Endometrial microvascular endothelial cells (primary cell): ENCODE measurements around the gene CLEC2L. TPM values are rescaled to one million over a fixed set of nuclear protein-coding genes. Genes with fewer than 3 reads are reported as not detected.
"Not testable (repeated sequence)": the region's sequence is repeated elsewhere in the genome, so short reads cannot be mapped to it uniquely, and the experiment has no call there.

ENCODE experiments used
- in situ Hi-C: cut with HindIII; loops from 2 replicates; pipeline ENCODE4 v1.10.0; 2017; ENCODE audit warnings: low sequenced_read_pairs, low pct_unique_long_range_greater_than_20kb; ENCODE audit errors: inconsistent ontology term
- total RNA-seq: library from RNA; depleted of rRNA; stranded (reverse); fragments of >200 nt; gene quantifications from one replicate; pipeline ENCODE4 v1.2.3, GENCODE V29; 2015; ENCODE audit errors: inconsistent ontology term

Gene CLEC2L
- total RNA-seq, 1 donor from 2014 or later, result not detected

DNA sequence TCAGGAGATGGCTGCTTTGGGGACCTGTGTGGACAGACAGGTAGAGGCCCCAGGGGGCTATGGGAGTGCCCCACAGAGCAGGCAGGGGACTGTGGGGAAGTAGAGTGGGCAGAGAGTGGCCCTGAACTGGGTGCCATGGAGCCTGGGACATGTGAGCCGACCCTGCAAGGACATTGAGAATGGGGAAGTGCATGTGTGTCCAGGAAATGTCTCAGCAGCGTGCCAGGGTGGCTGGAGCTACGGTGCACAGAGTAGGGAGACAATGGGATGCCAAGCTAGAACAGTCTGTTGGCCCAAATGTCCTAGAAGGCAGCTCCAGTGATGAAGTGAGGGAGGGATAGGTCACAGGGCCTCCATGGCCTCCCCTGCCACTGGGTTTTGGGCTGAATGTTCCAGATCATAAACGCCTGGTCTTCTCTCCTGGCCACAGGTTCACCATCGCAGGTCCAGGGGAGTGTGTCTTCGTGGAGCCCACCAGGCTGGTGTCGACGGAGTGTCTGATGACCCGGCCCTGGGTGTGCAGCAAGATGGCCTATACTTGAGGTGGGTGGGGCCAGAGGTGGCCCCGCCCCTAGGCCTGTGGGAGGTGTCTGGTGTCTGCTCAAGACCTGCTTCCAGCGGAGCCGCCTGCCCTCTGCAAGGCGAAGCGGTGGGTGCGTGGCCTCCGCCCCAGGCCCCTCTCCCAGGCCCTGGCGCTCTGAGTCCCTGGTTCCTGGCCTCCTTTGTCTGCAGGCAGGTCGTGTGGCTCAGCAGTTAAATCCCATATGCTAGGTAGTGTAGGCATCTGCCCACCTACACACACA is 20.5 kb downstream of the CLEC2L start:
- in situ Hi-C loops, result no loop called here

DNA sequence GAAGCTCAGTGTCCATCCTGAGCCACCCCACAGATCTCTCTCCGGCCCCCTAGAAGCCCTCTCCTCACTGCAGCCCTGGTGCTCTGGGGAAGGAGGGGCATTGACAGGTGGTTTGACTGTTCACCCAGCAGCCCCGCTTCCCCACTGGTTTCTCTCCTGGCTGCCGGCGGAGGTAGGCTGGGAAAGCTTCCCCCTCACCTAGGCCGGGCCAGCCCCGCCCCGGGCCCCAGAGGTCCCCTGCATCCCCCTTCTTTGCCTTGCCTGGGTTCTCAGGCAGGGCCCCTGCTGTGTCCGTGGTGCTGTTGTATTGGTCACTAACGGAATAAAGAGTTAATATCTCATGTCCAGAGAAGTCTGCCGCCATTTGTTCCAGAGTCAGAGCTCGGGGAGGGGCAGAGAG is 21.2 kb downstream of the CLEC2L start:
- in situ Hi-C loops, result no loop called here

DNA sequence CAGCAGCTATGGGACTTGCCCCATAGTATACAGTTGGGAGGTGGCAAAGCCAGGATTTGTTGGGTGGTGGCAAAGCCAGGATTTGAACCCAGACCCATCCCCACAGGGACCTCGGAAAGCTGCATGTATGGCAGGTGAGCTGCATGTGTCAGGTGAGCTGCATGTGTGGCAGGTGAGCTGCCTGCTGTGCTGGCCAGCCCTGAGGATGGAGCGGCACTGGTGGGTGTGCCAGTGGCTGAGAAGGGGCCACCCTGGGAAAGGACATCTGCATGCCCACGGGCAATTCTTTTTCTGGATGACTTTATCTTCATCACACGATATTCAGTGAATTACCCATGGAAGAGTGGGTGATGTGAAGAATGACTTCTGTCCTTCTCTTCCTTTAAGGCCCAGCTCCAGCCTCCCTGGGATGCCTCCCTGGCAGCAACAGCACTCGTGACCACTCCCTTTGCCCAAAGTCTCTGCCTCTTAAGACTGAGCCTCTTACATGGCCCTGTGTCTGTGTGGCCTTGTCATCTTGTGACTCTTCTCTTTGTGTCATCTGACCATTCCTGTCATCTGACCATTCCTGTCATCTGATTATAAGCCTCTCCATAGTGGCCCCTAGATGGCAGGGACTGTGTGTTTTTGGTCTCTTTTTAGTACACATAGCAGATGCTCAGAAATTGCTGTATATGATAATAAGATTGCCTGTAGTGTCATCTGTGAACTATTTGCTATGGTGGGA is 25.0 kb downstream of the CLEC2L start:
- in situ Hi-C loops, result no loop called here

DNA sequence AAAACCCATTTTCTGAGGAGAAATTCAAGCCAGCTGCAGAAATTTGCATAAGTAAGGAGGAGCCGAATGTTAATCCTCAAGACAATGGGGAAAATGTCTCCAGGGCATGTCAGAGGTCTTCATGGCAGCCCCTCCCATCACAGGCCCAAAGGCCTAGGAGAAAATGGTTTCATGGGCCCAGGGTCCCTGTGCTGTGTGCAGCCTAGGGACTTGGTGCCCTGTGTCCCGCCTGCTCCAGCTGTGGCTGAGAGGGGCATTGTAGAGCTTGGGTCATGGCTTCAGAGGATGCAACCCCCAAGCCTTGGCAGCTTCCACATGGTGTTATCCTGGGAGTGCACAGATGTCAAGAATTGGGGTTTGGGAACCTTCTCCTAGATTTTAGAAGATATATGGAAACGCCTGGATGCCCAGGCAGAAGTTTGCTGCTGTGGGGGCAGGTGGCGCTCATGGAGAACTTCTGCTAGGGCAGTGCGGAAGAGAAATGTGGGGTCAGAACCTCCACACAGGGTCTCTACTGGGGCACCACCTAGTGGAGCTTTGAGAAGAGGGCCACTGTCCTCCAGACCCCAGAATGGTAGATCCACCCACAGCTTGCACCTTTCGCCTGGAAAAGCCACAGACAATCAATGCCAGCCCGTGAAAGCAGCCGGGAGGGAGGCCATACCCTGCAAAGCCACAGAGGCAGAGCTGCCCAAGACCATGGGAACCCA is 30.7 kb downstream of the CLEC2L start:
- in situ Hi-C loops, result not testable (repeated sequence)

DNA sequence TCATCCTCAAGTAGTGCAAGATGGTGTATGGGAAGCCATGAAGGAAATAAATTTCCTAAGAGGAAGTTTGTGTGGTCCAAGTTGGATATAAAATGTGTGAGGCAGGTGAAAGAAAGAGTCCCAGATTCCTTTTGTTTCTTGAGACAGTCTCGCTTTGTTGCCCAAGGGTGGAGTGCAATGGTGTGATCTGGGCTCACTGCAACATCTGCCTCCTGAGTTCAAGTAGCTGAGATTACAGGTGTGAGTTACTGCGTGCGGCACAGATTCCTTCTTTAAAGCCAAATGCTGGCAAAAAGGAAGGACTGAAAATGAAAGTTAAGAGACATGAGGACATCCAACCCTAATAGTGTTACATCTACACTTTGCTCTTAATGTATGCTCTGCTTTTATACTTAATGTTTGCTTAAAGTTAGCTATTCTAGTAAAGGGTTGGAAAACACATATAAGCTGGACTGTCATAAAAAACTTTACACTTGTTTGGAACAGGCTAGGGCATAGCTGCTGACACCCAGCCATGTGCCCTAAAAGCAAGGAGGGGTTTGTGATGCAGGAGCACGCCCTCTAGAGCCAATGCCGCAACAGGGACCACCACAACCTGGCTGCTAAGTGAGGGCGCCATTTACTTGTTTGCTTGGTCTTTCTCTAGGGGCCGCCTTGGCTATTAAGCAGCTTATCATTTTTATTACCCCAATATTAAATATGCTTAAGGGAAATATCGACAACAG is 34.5 kb downstream of the CLEC2L start:
- in situ Hi-C loops, result no loop called here

DNA sequence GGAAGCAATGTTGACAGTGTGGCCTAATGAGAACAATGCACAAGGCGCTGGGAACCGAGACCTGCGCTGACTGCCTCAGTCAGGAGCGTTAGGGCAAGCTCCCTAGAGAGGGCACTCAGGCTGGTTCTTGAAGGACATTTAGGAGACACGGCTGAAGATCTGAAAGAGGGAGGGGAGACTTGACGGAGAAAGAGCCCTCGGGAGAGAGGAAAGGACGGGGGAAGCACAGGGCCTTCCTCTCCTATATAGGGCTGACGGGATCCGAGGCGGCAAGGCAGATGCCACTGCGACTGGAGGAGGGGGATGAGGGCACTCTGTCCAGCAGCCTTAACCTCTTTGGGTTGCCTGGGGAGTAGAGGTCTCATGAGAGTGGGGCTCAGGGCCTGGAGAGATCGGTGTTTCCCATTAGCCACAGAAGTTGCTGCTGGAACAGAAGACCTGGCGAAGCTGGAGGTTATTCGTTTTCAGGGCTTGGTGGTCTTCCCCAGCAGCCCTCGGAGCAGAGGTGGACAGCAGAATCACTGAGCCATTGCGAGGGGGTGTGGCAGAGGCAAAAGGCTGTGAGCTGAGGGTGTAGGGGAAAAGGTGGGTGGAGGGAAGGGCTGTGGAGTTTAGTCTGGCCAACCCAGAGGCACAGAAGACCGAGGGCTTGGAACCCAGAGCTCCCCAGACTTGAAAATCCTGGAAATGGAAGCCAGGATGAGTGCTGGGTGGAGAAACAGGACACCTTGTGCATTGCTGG is 36.0 kb downstream of the CLEC2L start:
- in situ Hi-C loops, result loop anchor here (10.0 kb wide), 1 partner anchor 65 kb away; no protein-coding TSS in a partner anchor

DNA sequence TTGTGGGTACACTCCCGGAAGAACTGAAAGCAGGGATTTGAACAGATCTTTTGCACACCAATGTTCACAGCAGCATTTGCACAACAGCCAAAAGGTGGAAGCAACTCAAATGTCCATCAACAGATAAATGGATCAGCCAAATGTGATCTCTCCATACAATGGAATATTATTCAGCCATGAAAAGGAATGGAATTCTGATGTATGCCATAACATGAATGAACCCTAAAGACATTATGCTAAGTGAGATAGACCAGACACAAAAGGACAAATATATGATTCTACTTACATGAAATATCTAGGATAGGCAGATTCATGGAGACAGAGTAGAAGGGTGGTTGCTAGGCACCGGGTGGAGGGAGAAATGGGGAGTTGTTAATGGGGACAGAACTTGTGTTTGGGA is 36.7 kb downstream of the CLEC2L start:
- in situ Hi-C loops, result loop anchor here (10.0 kb wide), 1 partner anchor 65 kb away; no protein-coding TSS in a partner anchor

DNA sequence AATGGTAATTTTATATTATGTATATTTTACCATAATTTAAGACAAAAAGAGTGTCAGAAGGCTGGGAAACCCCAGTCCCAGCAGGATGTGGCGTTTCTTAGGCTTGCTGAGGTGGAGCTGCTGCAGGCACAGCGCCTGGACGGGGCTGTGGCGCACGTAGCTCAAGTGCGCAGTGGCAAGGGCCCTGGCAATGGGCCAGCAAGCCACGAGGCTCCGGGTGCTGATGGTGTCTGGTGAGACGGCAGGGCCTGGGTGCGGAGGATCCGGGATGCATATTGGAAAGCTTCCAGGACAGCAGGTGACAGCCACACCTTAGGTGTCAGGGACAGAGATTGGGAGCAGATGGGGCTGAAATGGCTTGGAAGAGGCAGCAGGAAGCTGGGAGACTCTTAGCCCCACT is 37.2 kb downstream of the CLEC2L start:
- in situ Hi-C loops, result loop anchor here (10.0 kb wide), 1 partner anchor 66 kb away; no protein-coding TSS in a partner anchor

DNA sequence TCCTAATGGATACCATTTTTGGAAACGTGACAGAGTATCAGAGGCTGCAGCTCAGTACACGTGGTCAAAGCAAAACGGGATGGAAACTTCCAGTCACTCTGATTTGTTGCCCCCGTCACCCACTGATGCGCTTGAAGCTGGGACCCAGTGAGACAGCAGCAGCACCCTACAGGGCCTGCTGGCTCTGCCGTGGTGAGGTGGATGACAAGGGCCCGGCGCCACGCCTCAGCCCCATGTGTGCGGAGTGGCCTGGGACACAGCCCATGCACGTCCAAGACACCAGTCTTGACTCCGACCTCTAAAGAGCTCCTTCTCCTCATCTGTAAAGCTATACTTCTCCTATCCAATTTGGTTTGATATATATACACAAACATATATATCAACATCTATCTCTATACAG is 39.0 kb downstream of the CLEC2L start:
- in situ Hi-C loops, result loop anchor here (10.0 kb wide), 1 partner anchor 68 kb away; no protein-coding TSS in a partner anchor

DNA sequence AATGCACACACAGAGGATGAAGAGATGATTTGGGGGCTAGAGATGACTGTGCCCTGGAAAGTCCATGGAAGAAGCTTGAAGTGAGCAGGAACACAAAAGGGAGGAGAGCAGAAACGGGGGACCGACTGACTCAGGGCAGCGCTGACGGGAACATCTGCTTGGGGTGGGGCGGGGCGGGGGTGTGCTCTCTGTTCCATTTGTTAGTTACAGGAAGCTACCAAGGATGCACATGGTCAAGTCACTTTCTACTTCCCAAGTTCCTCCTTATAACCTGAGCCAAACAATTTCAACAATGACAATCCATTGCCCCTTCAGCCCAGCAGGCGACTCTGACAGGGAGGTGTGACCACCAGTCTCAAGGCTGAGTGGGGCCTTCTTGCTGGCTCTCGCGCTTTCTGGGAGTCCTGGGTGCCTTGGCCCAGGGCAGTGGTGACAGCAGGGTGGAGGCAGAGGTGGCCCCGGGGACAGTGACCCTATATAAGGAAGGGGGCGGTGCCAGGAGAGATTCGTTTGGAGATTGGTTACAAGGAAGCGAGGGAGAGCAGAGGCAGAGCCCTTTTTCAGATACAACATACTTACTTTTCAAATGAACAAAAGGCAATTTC is 39.6 kb downstream of the CLEC2L start:
- in situ Hi-C loops, result loop anchor here (10.0 kb wide), 1 partner anchor 68 kb away; no protein-coding TSS in a partner anchor

DNA sequence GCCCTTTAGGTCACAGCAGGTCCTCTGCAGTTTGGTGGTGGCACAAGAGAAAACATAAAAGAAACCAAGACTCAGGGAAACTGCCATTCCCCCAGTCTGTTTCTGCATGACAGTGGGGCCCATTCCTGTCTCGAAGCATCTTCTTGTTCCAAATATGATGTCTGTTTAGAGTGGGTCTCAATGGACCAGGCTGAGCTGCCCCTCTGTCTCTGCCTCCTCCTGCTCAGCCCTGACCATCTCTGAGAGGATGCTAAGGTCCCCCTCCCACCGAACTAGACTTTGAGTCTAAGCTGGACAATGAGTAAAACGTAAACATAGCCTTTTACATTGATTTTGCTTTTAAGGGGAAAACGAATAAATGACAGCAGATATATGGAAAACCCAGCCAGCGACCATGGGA is 40.4 kb downstream of the CLEC2L start:
- in situ Hi-C loops, result loop anchor here (10.0 kb wide), 1 partner anchor 69 kb away; no protein-coding TSS in a partner anchor

DNA sequence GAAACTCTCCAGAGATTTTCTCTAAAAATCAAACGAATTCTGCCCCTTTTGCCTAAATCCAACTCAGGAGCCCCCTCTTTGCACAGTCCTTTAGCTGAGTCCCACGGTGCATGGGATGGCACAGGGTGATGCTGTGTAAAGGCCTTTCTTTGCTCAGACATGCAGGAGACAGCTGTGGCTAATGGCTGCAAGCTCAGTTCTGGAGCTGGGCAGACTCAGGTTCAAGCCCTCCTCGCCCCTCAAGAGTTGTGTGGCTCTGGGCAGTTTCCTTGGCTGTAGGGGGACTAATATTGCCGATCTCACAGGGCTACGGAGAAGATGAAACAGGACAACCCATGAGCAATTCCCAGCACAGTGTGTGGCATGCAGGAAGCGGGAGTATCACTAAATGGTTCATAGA is 42.6 kb downstream of the CLEC2L start:
- in situ Hi-C loops, result loop anchor here (10.0 kb wide), 1 partner anchor 71 kb away; no protein-coding TSS in a partner anchor

DNA sequence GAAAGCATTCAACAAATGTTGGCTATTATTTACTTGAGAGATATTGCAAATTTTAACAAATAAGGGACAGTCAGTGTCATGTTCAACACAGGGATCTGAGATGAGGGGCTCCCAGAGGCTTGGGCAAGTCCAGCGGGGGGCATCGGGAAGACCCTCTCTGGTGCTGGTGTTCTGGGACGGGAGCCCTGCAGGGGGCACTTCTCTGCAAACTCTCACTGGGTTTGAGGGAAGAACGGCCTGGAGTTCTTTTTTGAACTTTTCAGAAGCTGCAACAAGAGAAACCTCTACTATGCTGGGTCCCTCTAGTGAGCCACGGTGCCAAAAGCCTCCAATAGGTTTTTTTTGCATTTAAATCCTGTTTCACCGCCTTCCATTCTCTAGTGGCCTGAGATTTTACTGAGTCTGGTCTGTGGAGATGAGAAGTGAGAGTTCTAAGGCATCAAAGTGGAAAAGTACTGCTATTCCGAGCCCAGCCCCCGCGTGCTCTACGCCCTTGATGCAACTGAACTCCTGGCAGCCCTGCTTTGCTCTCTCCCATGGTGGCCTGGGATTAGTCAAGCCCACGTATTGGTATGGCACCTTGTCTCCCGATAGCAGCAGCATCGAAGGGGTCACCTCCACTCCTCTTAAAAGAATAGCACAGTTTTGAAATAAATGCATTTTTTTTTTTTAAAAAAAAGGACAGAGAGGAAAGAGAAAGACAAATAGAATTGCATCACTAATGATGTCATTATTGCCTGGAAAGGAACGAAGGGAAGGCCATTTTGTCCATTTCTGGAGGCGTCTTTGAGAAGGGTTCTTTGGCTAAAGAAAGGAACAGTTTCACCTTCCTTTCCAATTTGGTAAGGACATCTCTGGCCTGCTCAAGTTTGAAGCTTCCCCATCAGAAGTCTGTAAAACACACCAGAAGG is 43.5 kb downstream of the CLEC2L start:
- in situ Hi-C loops, result loop anchor here (10.0 kb wide), 1 partner anchor 72 kb away; no protein-coding TSS in a partner anchor

DNA sequence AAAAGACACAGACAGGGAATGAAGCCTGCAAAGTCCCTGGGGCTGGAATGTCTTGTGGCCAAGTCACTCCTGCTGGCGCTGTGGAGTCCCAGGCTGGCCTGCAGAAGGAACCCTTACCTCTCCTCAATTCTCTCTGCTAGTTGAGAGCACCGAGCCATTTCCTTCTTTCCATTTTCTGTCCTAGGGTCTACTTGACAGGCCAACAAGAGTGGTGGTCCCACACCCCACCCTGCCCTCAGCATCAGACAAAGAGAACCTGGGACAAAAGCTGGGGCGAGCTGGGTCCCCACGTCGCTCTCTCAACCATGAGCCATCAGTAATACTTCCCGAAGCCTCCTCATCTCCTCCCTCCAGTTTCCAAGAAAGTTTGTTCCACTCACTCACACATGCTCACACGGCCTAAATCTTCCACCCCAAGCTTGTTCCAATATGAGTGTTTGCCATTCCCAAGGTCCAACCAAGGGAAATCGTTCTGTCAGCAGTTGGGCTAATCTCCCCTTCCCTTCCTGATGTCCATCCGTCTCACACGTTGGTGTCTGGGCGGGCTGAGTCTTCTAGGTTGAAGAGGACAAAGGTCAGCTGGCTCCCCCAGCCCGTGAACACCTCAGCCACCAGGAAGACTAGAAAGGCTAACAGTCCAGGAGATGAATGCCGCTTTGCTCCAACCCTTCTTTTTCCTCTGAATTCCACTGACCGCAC is 44.3 kb downstream of the CLEC2L start:
- in situ Hi-C loops, result loop anchor here (10.0 kb wide), 1 partner anchor 73 kb away; no protein-coding TSS in a partner anchor

DNA sequence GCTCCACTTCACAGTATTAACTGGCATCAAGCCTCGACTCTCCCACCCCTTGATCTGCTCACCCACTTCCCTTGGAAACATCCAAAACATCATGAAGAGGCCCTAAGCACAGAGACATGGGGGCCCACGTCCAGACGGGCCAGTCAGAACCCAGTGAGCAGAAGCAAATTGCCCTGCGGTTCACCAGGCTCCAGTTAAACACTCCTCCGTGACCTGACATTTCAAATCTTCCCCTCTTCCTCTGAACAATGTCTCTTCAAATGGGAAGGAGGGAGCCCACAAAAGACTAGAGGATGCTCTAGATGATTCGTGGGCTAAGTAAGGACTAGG is 44.8 kb downstream of the CLEC2L start:
- in situ Hi-C loops, result loop anchor here (10.0 kb wide), 1 partner anchor 74 kb away; no protein-coding TSS in a partner anchor
